Astrocyte (in vitro differentiated cells and primary cell): ENCODE data around the gene ETFB. TPM values are rescaled to one million over a fixed set of nuclear protein-coding genes. Genes with fewer than 3 reads are reported as not detected.
"Not testable (repeated sequence)": the region's sequence is repeated elsewhere in the genome, so short reads cannot be mapped to it uniquely, and the experiment has no call there.

Experiments used
- DNase-seq: peaks from one replicate; pipeline ENCODE4 v3.0.0-alpha.2; 2010; ENCODE audit warnings: low read depth
- FAIRE-seq: peaks from 2 replicates; lab custom pipeline; 2011; peaks lifted over from hg19 to GRCh38; lab: Jason Lieb, UNC
- H2AFZ ChIP-seq: 2 replicates; pipeline ENCODE4 v1.6.0; 2012; ENCODE audit warnings: low read depth, low read length, inconsistent platforms
- H3K27ac ChIP-seq: 2 replicates; pipeline ENCODE4 v1.5.1; 2011; ENCODE audit warnings: low read depth, low read length, inconsistent platforms
- H3K27me3 ChIP-seq: 2 replicates; pipeline ENCODE4 v1.6.0; 2011; ENCODE audit warnings: low read length, inconsistent platforms; ENCODE audit not compliant: insufficient read depth
- H3K36me3 ChIP-seq: 2 replicates; pipeline ENCODE4 v1.5.1; 2011; ENCODE audit warnings: low read length, inconsistent platforms; ENCODE audit not compliant: insufficient read depth
- H3K4me1 ChIP-seq: 2 replicates; pipeline ENCODE4 v1.5.1; 2011; ENCODE audit warnings: low read length, inconsistent platforms; ENCODE audit not compliant: insufficient read depth
- H3K4me2 ChIP-seq: 2 replicates; pipeline ENCODE4 v1.6.0; 2012; ENCODE audit warnings: low read length, inconsistent platforms
- H3K4me3 ChIP-seq: 2 replicates; pipeline ENCODE4 v1.5.1; 2011; ENCODE audit warnings: low read depth, mild to moderate bottlenecking, low read length, inconsistent platforms; ENCODE audit not compliant: insufficient read depth
- H3K79me2 ChIP-seq: 2 replicates; pipeline ENCODE4 v1.6.0; 2012; ENCODE audit warnings: mild to moderate bottlenecking, low read length, inconsistent platforms; ENCODE audit not compliant: insufficient read depth
- H3K9ac ChIP-seq: 2 replicates; pipeline ENCODE4 v1.6.0; 2012; ENCODE audit warnings: mild to moderate bottlenecking, low read length, inconsistent platforms
- H3K9me3 ChIP-seq: 2 replicates; pipeline ENCODE4 v1.5.1; 2012; ENCODE audit warnings: low read depth, mild to moderate bottlenecking, low read length, inconsistent platforms; ENCODE audit not compliant: insufficient read depth
- H4K20me1 ChIP-seq: 2 replicates; pipeline ENCODE4 v1.6.0; 2012; ENCODE audit warnings: low read length, inconsistent platforms; ENCODE audit not compliant: insufficient read depth
- H3K27ac Mint-ChIP-seq: one replicate; pipeline ENCODE4 v1.8.0; 2021; ENCODE audit warnings: mild to moderate bottlenecking, mixed read lengths; ENCODE audit not compliant: unreplicated experiment
- H3K27me3 Mint-ChIP-seq: one replicate; pipeline ENCODE4 v1.8.0; 2021; ENCODE audit warnings: low read depth, mixed read lengths; ENCODE audit not compliant: unreplicated experiment
- H3K36me3 Mint-ChIP-seq: one replicate; pipeline ENCODE4 v1.8.0; 2021; ENCODE audit warnings: low read depth, mixed read lengths; ENCODE audit not compliant: unreplicated experiment
- H3K4me1 Mint-ChIP-seq: one replicate; pipeline ENCODE4 v1.8.0; 2021; ENCODE audit warnings: low read depth, mixed read lengths; ENCODE audit not compliant: unreplicated experiment
- H3K4me3 Mint-ChIP-seq: one replicate; pipeline ENCODE4 v1.8.0; 2021; ENCODE audit warnings: mild to moderate bottlenecking, moderate library complexity, mixed read lengths; ENCODE audit not compliant: unreplicated experiment
- H3K9me3 Mint-ChIP-seq: one replicate; pipeline ENCODE4 v1.8.0; 2021; ENCODE audit warnings: mild to moderate bottlenecking, mixed read lengths; ENCODE audit not compliant: unreplicated experiment
- CTCF ChIP-seq: IDR thresholded peaks from 2 replicates; pipeline ENCODE4 v1.5.1; 2011; ENCODE audit warnings: low read depth, mild to moderate bottlenecking, inconsistent platforms, low read length, moderate library complexity; ENCODE audit not compliant: insufficient read depth
- EZH2 ChIP-seq: IDR thresholded peaks from 2 replicates; pipeline ENCODE4 v1.6.1; 2012; ENCODE audit warnings: mild to moderate bottlenecking, low read length, inconsistent platforms; ENCODE audit not compliant: insufficient read depth
- total RNA-seq: library from RNA; stranded (reverse); gene quantifications from 2 replicates; pipeline ENCODE4 v1.2.1, GENCODE V29; 2021

Gene ETFB
- total RNA-seq, 1 donor from 2014 or later: 64.3 TPM

- H3K27me3 Mint-ChIP-seq: no peaks in the 10 kb centered on the region
- H4K20me1 ChIP-seq: no peaks in the 10 kb centered on the region
- H3K79me2 ChIP-seq: no peaks in the 10 kb centered on the region
- no peaks in the 10 kb centered on the region for H3K4me1 ChIP-seq
- H3K4me3 ChIP-seq: no peak overlapping the region
- no peak overlapping the region for H3K4me3 Mint-ChIP-seq
- no peak overlapping the region for H2AFZ ChIP-seq
- H3K27me3 ChIP-seq: no peaks in the 10 kb centered on the region
- no peak overlapping the region for H3K27ac ChIP-seq
- no peak overlapping the region for H3K4me2 ChIP-seq
- H3K27ac Mint-ChIP-seq: no peak overlapping the region
- H3K4me1 Mint-ChIP-seq: peaks cover 9% of the 10 kb centered on the region
- H3K36me3 ChIP-seq: no peaks in the 10 kb centered on the region
- H3K9me3 Mint-ChIP-seq: peaks cover 27% of the 10 kb centered on the region
- DNase-seq: no peak
- FAIRE-seq: no peak
- peaks cover 11% of the 10 kb centered on the region for H3K9me3 ChIP-seq
- no peaks in the 10 kb centered on the region for H3K36me3 Mint-ChIP-seq
- H3K9ac ChIP-seq: no peak overlapping the region
- TF ChIP-seq CTCF (no peak), EZH2 (no peak)
These were observed 33.0 kb upstream of the ETFB start for GRCh38 chr19:51399231-51399630.

- Histone ChIP-seq H3K79me2 (no peaks in the 10 kb centered on the region), H3K9me3 (peaks cover 7% of the 10 kb centered on the region), H3K27me3 (no peaks in the 10 kb centered on the region), H3K4me3 (no peak overlapping the region), H3K27ac (no peak overlapping the region), H4K20me1 (no peaks in the 10 kb centered on the region), H3K9ac (no peak overlapping the region), H2AFZ (no peak overlapping the region), H3K4me2 (no peak overlapping the region), H3K36me3 (no peaks in the 10 kb centered on the region), H3K4me1 (no peaks in the 10 kb centered on the region)
- TF ChIP-seq CTCF (peak; percentile 16), EZH2 (no peak)
- H3K27ac Mint-ChIP-seq: no peak overlapping the region
- peaks cover 9% of the 10 kb centered on the region for H3K4me1 Mint-ChIP-seq
- H3K27me3 Mint-ChIP-seq: no peaks in the 10 kb centered on the region
- H3K36me3 Mint-ChIP-seq: no peaks in the 10 kb centered on the region
- H3K9me3 Mint-ChIP-seq: peaks cover 21% of the 10 kb centered on the region
- no peak for DNase-seq
- H3K4me3 Mint-ChIP-seq: no peak overlapping the region
- no peak for FAIRE-seq
These were observed 32.0 kb upstream of the ETFB start for GRCh38 chr19:51398096-51398704.

- H3K4me1 Mint-ChIP-seq, H3K36me3 ChIP-seq, H3K27me3 ChIP-seq, H3K4me3 ChIP-seq, H4K20me1 ChIP-seq, H3K4me2 ChIP-seq, H3K9ac ChIP-seq, H3K4me1 ChIP-seq, H3K27me3 Mint-ChIP-seq, FAIRE-seq, H3K36me3 Mint-ChIP-seq, DNase-seq, H2AFZ ChIP-seq, H3K27ac ChIP-seq, H3K9me3 ChIP-seq, H3K79me2 ChIP-seq: not testable (repeated sequence)
- peaks cover 16% of the 10 kb centered on the region for H3K9me3 Mint-ChIP-seq
- peak overlapping the region; percentile 34 for H3K27ac Mint-ChIP-seq
- peak overlapping the region; percentile 14 for H3K4me3 Mint-ChIP-seq
These were observed 31.3 kb upstream of the ETFB start for GRCh38 chr19:51397453-51397852.
